ENCODE measurements around the gene AIP.

- TF ChIP-seq POLR2A (IDR thresholded peaks at IDR 0.05) (no peak), POLR2AphosphoS5 (IDR thresholded peaks at IDR 0.05) (no peak)
These were observed 475 bp upstream of the AIP start for GRCh38 chr11:67482275-67482826.

Data from suprapubic skin (tissue), 4 donors.